HepG2 (cell line): ENCODE data around the gene TLK2.

Experiments
- CHD2 ChIP-seq: IDR thresholded peaks from 2 replicates; pipeline ENCODE4 v1.6.1; 2011; ENCODE audit warnings: low read depth, low read length, improper control_type of control experiment
- JUND ChIP-seq: sonication (generic); formaldehyde crosslinking; IDR thresholded peaks from 2 replicates; pipeline ENCODE4 v1.8.0; 2022; ENCODE audit warnings: mild to moderate bottlenecking, missing genetic modification reagents

- TF ChIP-seq JUND = no peak
- TF ChIP-seq CHD2 = no peak
Observed at GRCh38 chr17:62611292-62611691, 132.7 kb downstream of the TLK2 start.
